ENCODE data around the gene HES4. TPM values are rescaled to one million over a fixed set of nuclear protein-coding genes. Genes with fewer than 3 reads are reported as not detected.

HES4 gene
- total and polyA plus RNA-seq, 2 donors (not counting 3 experiments of a cell fraction or from before 2014, with no cell fraction given), result 30.5 to 37.6 TPM

DNA sequence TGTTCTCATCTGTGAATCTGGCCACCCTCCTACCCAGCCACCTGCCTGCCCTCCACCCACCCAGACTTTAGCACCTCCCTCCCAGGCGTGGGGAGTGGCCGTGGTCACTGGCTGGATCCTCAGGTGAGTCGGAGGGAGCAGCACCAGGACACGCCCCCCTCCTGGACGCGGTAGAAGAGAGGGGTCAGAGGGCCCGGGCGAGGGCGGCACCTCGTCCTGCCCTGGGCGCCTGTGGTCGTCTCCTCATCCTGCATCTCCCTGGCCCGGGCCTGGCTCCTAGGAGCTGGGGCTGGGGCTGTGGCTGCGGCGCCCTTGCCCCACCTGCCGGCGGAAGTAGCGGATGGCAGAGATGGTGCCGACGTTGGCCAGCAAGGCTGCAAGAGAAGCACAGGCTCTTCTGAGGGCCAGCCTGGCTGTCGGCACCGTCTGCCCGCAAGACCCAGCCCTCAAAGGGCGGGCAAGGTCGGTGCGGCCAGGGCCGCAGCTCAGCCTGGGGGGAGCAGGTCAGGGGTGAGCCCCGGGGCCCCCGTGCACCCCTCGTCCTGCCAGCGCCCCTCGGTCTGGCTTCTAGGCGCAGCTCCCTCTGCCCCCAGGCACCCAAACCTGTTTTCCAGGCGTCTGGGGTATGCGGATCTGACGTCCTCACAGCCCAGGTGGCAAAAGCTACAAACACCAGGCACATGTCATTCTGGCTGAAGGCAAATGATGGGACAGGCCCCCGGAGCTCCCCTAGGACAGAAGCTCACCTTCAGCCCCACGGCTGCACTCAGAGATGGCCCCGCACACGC, 23.8 kb downstream of the HES4 start:
- H3K9ac ChIP-seq (replicated peaks; ENCODE audit: extremely low read depth, insufficient read depth, low read length), result no peak overlapping the region
- ChIA-PET CTCF (interaction anchor here (0.7 to 1.5 kb wide), 6 partner anchors 9 to 316 kb away, joined by 3 to 5 read pairs (median 4); partner anchors contain the start of gene PLEKHN1), POLR2A (no interaction called here)
- no peaks in the 10 kb centered on the region for H3K9me1 ChIP-seq (replicated peaks; ENCODE audit: control insufficient read depth, extremely low read depth, insufficient read depth, low read length)
- no peaks in the 10 kb centered on the region for H4K20me1 ChIP-seq (replicated peaks; ENCODE audit: control insufficient read depth, extremely low read depth, insufficient read depth, low read length)
- H3K4me3 ChIP-seq (replicated peaks in 1 of 3; ENCODE audit: insufficient read depth in 1 of 3, low read depth in 1 of 3, low read length in 3 of 3), result no peak overlapping the region
- H3K4me2 ChIP-seq (ENCODE audit: insufficient read depth, low read length), result no peak overlapping the region
- H3K79me2 ChIP-seq (ENCODE audit: control insufficient read depth, insufficient read depth, low read length), result no peaks in the 10 kb centered on the region
- no peaks in the 10 kb centered on the region for H3K27me3 ChIP-seq (ENCODE audit: control insufficient read depth in 2 of 2, insufficient read depth in 2 of 2, low read length in 2 of 2)
- no peak for FAIRE-seq
- TF ChIP-seq, protein P1, sequence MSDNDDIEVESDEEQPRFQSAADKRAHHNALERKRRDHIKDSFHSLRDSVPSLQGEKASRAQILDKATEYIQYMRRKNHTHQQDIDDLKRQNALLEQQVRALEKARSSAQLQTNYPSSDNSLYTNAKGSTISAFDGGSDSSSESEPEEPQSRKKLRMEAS (IDR thresholded peaks at IDR 0.05; ENCODE audit: insufficient read depth, insufficient read length), result no peak
- no peak for TF ChIP-seq EZH2 (IDR thresholded peaks at IDR 0.05; ENCODE audit: borderline replicate concordance, low read depth, low read length, severe bottlenecking)
- TF ChIP-seq, protein P2, sequence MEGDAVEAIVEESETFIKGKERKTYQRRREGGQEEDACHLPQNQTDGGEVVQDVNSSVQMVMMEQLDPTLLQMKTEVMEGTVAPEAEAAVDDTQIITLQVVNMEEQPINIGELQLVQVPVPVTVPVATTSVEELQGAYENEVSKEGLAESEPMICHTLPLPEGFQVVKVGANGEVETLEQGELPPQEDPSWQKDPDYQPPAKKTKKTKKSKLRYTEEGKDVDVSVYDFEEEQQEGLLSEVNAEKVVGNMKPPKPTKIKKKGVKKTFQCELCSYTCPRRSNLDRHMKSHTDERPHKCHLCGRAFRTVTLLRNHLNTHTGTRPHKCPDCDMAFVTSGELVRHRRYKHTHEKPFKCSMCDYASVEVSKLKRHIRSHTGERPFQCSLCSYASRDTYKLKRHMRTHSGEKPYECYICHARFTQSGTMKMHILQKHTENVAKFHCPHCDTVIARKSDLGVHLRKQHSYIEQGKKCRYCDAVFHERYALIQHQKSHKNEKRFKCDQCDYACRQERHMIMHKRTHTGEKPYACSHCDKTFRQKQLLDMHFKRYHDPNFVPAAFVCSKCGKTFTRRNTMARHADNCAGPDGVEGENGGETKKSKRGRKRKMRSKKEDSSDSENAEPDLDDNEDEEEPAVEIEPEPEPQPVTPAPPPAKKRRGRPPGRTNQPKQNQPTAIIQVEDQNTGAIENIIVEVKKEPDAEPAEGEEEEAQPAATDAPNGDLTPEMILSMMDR (IDR thresholded peaks at IDR 0.05; ENCODE audit: extremely low read depth in 1 of 2, insufficient read depth in 1 of 2, low read depth in 1 of 2, low read length in 2 of 2), result peak; percentile 17 to 54
- no peak for TF ChIP-seq GATA2 (IDR thresholded peaks at IDR 0.05; ENCODE audit: insufficient read depth, insufficient read length, low read depth, low read length)
- no peaks in the 10 kb centered on the region for H3K4me1 ChIP-seq (ENCODE audit: control insufficient read depth, extremely low read depth, insufficient read depth, low read length)
- no peaks in the 10 kb centered on the region for H3K9me3 ChIP-seq (replicated peaks; ENCODE audit: control insufficient read depth, insufficient read depth, low read length)
- no peaks in the 10 kb centered on the region for H3K36me3 ChIP-seq (ENCODE audit: control insufficient read depth in 2 of 2, extremely low read depth in 1 of 2, insufficient read depth in 2 of 2, low read length in 2 of 2)
- dilution Hi-C loops (cut with MboI; ENCODE audit: extremely low pct_ligation_motif_present, low sequenced_read_pairs) (no loop called here), intact Hi-C loops (cut with micrococcal nuclease) (loop anchor here (1.0 kb wide), 1 partner anchor 72 kb away; no protein-coding TSS in a partner anchor)
- H3K27ac ChIP-seq (ENCODE audit: insufficient read depth, low read depth, low read length), result no peak overlapping the region
- no peak for DNase-seq (ENCODE audit: low read depth, low spot score)
- no peak overlapping the region for H2AFZ ChIP-seq (ENCODE audit: low read depth, low read length)
- BruUV-seq (replicated peaks), result no TSS peak
